Esophagus muscularis mucosa (tissue), 3 donors: ENCODE results near the gene FKTN.

Experiments used
- POLR2A ChIP-seq: fragments of 450-650 bp; IDR thresholded peaks from one replicate; pipeline ENCODE4 v1.6.1; 2017; ENCODE audit warnings: antibody characterized with exemption, moderate library complexity, mild to moderate bottlenecking, low read depth
- TF ChIP-seq, protein P1 (sequence below), 3 experiments: fragments of 200-600 bp in 2 of 3; fragments of 450-650 bp in 1 of 3; sonication (generic) in 2 of 3; IDR thresholded peaks; one replicate each; pipeline ENCODE4 v1.5.1; 2017 to 2019; ENCODE audit warnings: antibody characterized with exemption in 3 of 3, mild to moderate bottlenecking in 2 of 3, moderate library complexity in 1 of 3

DNA sequence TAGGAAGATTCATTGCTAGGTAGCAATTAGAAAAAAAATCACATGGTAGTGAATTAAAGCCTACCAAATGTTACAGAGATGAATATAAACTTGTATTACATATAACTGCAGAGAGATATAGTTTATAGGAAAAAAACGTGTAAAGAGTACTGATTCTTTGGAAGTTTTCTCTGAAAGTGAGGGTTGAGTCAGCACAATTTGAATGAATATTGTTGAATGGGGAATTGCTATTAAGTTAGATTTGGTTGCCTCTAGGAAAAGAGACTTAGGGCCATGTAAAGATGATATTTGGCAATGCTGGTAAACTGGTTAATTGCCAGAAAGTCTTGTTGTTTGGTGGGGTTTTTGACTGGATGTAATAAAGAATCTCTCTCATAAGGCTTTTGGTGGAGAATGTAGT lies 67.2 kb downstream of the FKTN start:
- TF ChIP-seq, protein P1, sequence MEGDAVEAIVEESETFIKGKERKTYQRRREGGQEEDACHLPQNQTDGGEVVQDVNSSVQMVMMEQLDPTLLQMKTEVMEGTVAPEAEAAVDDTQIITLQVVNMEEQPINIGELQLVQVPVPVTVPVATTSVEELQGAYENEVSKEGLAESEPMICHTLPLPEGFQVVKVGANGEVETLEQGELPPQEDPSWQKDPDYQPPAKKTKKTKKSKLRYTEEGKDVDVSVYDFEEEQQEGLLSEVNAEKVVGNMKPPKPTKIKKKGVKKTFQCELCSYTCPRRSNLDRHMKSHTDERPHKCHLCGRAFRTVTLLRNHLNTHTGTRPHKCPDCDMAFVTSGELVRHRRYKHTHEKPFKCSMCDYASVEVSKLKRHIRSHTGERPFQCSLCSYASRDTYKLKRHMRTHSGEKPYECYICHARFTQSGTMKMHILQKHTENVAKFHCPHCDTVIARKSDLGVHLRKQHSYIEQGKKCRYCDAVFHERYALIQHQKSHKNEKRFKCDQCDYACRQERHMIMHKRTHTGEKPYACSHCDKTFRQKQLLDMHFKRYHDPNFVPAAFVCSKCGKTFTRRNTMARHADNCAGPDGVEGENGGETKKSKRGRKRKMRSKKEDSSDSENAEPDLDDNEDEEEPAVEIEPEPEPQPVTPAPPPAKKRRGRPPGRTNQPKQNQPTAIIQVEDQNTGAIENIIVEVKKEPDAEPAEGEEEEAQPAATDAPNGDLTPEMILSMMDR (IDR thresholded peaks at IDR 0.05), result no peak
- no peak for TF ChIP-seq POLR2A
